ENCODE data around the gene LRRTM4.

- no peak for TF ChIP-seq CTCF (conservative IDR thresholded peaks at IDR 0.05 in 1 of 2, IDR thresholded peaks at IDR 0.05 in 1 of 2; ENCODE audit: extremely low read depth in 1 of 2, insufficient read depth in 1 of 2, low read depth in 1 of 2, low read length in 2 of 2)
- TF ChIP-seq EZH2 (IDR thresholded peaks at IDR 0.05; ENCODE audit: borderline replicate concordance, low read length) = no peak
These were observed 436.6 kb downstream of the LRRTM4 start for GRCh38 chr2:77085561-77085960.
